Activated CD8-positive, alpha-beta T cell treated with anti-CD3 and anti-CD28 coated beads for 36 hours (primary cell): ENCODE measurements around the gene PTPN4. TPM values are rescaled to one million over a fixed set of nuclear protein-coding genes. Genes with fewer than 3 reads are reported as not detected.

Experiments used
- ATAC-seq: fragments of 200-7000 bp; cut with Tn5 transposase; one replicate; pipeline ENCODE4 v1.10.0; 2021; ENCODE audit warnings: mild to moderate bottlenecking, moderate library complexity
- CTCF ChIA-PET: fragments of 350-600 bp; sonication (Branson Sonifier 250); formaldehyde crosslinking; loops from one replicate; lab custom pipeline; 2021; ENCODE audit warnings: antibody characterized with exemption; lab: Charles Lee
- POLR2A ChIA-PET: fragments of 350-600 bp; sonication (Branson Sonifier 250); formaldehyde crosslinking; loops from one replicate; lab custom pipeline; 2021; ENCODE audit warnings: antibody characterized with exemption; lab: Charles Lee
- DNase-seq: peaks from one replicate; pipeline ENCODE4 v3.0.0-alpha.2; 2020
- H3K27ac Mint-ChIP-seq: one replicate; pipeline ENCODE4 v1.8.0; 2021; ENCODE audit warnings: mild to moderate bottlenecking, mixed read lengths
- H3K27me3 Mint-ChIP-seq: one replicate; pipeline ENCODE4 v1.8.0; 2021; ENCODE audit warnings: mixed read lengths
- H3K36me3 Mint-ChIP-seq: one replicate; pipeline ENCODE4 v1.8.0; 2021; ENCODE audit warnings: low read depth, mixed read lengths
- H3K4me1 Mint-ChIP-seq: one replicate; pipeline ENCODE4 v1.8.0; 2021; ENCODE audit warnings: low read depth, mixed read lengths
- H3K4me3 Mint-ChIP-seq: one replicate; pipeline ENCODE4 v1.8.0; 2021; ENCODE audit warnings: mild to moderate bottlenecking, moderate library complexity, mixed read lengths
- H3K9me3 Mint-ChIP-seq: one replicate; pipeline ENCODE4 v1.8.0; 2021; ENCODE audit warnings: mixed read lengths
- intact Hi-C: fragments of 100-400 bp; cut with micrococcal nuclease; formaldehyde crosslinking; loops from one replicate; pipeline ENCODE4 v1.10.0; 2022
- total RNA-seq, 2 experiments: library from RNA; stranded (reverse); gene quantifications; one replicate each; pipeline ENCODE4 v1.2.3, GENCODE V29; 2021
- TF ChIP-seq, protein P1 (sequence below): fragments of 200-600 bp; IDR thresholded peaks from one replicate; pipeline ENCODE4 v1.8.0; 2022; ENCODE audit warnings: antibody characterized with exemption, mild to moderate bottlenecking

PTPN4 gene
- total RNA-seq, 2 experiments from 2014 or later = 34.4 to 40.2 TPM

DNA sequence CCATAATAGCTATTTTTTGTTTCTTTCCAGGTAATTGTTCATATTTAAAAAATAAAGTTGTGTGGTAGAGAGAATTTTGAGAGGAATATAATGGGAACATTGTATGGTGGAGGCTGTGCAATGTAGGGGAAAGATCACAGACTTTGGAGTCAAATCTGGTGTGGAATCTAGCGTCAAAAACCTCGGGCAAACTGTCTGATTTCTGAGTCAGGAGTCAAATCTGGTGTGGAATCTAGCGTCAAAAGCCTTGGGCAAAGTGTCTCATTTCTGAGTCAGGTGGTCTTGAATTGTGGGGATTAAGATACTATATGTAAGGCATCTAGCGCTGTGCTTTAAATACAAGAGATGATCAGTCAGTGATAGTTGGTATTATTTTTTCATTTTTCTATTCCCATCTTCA lies 5.1 kb downstream of the PTPN4 start:
- H3K4me3 Mint-ChIP-seq = no peak overlapping the region
- H3K27ac Mint-ChIP-seq = no peak overlapping the region
- peaks cover 6% of the 10 kb centered on the region for H3K36me3 Mint-ChIP-seq
- intact Hi-C loops = no loop called here
- ATAC-seq (no peak), DNase-seq (no peak)
- ChIA-PET CTCF (interaction anchor here (0.9 to 1.4 kb wide), 2 partner anchors 14 to 62 kb away, joined by 3 to 4 read pairs; no protein-coding TSS in a partner anchor), POLR2A (no interaction called here)
- no peaks in the 10 kb centered on the region for H3K27me3 Mint-ChIP-seq
- H3K4me1 Mint-ChIP-seq = peaks cover 41% of the 10 kb centered on the region
- TF ChIP-seq, protein P1, sequence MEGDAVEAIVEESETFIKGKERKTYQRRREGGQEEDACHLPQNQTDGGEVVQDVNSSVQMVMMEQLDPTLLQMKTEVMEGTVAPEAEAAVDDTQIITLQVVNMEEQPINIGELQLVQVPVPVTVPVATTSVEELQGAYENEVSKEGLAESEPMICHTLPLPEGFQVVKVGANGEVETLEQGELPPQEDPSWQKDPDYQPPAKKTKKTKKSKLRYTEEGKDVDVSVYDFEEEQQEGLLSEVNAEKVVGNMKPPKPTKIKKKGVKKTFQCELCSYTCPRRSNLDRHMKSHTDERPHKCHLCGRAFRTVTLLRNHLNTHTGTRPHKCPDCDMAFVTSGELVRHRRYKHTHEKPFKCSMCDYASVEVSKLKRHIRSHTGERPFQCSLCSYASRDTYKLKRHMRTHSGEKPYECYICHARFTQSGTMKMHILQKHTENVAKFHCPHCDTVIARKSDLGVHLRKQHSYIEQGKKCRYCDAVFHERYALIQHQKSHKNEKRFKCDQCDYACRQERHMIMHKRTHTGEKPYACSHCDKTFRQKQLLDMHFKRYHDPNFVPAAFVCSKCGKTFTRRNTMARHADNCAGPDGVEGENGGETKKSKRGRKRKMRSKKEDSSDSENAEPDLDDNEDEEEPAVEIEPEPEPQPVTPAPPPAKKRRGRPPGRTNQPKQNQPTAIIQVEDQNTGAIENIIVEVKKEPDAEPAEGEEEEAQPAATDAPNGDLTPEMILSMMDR = no peak
- H3K9me3 Mint-ChIP-seq = peaks cover 4% of the 10 kb centered on the region

DNA sequence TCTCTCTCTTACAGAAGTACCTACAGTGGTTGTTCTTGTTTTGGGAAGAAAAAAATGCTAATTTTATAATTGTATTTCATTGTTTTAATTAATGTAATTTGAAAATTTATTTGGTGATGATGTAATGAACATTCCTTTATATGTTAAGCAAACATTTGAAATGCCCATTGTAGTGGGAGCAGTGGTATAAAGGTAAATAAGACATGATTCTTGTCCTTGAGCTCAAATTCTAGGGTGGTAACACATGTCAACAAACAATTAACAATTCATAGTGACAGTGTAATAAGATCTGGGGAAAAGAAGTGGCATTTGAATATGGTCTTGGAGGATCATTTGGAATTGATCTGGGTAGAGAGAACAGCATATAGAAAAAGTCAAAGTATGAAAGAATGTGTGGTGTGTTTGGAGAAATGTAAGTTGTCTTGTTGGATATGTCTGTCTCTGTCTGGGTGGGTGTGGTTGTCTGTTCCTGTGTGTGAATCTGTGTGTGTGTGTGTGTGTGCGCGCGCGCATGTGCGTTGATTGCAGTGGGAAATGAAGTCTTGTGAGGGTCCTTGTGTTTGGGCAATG lies 5.8 kb downstream of the PTPN4 start:
- no peak for DNase-seq
- Mint-ChIP-seq H3K27me3 (no peaks in the 10 kb centered on the region), H3K4me1 (peaks cover 41% of the 10 kb centered on the region), H3K27ac (peak overlapping the region; percentile 49), H3K4me3 (no peak overlapping the region), H3K9me3 (peaks cover 4% of the 10 kb centered on the region), H3K36me3 (peaks cover 6% of the 10 kb centered on the region)
- POLR2A ChIA-PET = interaction anchor here (1.0 kb wide), 1 partner anchor 59 kb away, joined by 3 read pairs; no protein-coding TSS in a partner anchor
- TF ChIP-seq, protein P1 = no peak
- intact Hi-C loops = no loop called here
- CTCF ChIA-PET = interaction anchor here (0.9 kb wide), 1 partner anchor 13 kb away, joined by 3 read pairs; no protein-coding TSS in a partner anchor
- no peak for ATAC-seq

DNA sequence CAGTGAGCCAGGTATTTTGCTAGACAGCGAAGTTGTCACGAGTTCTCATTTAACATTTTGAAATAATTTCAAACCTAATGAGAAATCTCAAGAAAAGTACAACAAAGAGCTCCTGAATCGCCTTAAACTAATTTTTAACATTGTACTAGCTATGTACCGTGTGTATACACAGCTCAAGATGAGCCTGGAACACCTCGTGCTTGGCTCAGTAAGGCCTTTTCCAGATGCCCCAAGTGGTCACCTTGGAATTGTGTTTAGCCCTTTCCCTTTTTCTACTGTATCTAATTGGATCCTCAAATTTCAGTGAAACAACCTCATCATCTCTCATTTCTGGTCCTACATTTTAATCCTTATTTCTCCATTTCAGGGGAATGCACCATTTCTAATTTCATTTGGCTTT lies 7.2 kb downstream of the PTPN4 start:
- Mint-ChIP-seq H3K27me3 (no peaks in the 10 kb centered on the region), H3K27ac (no peak overlapping the region), H3K9me3 (peaks cover 4% of the 10 kb centered on the region), H3K36me3 (peaks cover 11% of the 10 kb centered on the region), H3K4me3 (no peak overlapping the region), H3K4me1 (peaks cover 44% of the 10 kb centered on the region)
- intact Hi-C loops = no loop called here
- DNase-seq (no peak), ATAC-seq (no peak)
- TF ChIP-seq, protein P1 = no peak
- ChIA-PET CTCF (no interaction called here), POLR2A (interaction anchor here (1.0 kb wide), 1 partner anchor 58 kb away, joined by 3 read pairs; no protein-coding TSS in a partner anchor)

DNA sequence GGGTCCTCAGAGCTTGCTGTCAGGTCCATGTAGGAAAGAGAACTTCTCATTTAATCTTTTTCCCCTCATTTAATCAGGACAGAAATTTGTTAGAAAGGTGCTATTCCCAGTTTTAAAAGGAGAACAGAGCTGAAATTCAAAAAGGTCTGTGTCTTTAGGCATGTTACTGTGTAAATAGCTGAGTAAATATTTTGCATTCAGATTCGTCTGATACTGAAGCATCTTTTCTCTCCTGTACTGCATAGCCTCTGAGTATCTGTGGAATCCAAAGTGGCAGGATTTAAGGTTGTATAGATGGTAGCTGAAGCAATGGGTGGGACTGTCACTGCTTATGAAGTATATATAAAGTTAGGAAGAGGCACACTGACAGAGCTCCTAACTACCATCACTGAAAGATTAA lies 9.0 kb downstream of the PTPN4 start:
- no peak for ATAC-seq
- no peak for DNase-seq
- Mint-ChIP-seq H3K27ac (no peak overlapping the region), H3K36me3 (peaks cover 11% of the 10 kb centered on the region), H3K4me3 (no peak overlapping the region), H3K4me1 (peaks cover 39% of the 10 kb centered on the region), H3K27me3 (no peaks in the 10 kb centered on the region), H3K9me3 (peaks cover 4% of the 10 kb centered on the region)
- ChIA-PET CTCF (interaction anchor here (1.2 to 1.5 kb wide), 3 partner anchors 15 to 57 kb away, joined by 4 to 6 read pairs (median 5); no protein-coding TSS in a partner anchor), POLR2A (interaction anchor here (1.5 kb wide), 1 partner anchor 8 kb away, joined by 6 read pairs; no protein-coding TSS in a partner anchor)
- intact Hi-C loops = no loop called here
- TF ChIP-seq, protein P1 = no peak

DNA sequence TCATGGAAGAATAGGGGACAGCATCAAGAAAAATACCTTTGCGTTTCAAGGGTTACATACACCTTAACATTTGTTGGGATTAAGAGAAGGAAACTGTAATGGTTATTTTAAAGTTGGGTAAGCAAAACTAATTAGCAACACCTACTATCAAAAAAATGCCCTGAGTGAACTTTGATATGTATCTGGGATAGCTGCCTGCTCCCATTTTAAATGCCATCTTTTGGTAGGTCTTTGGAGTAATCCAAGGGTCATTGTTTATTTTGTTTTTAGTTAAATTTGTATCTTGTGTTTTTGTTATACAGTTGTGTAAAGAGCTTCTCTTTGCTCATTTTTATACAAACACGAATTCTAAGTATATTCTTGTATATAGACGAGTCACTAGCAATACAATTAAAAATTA lies 9.9 kb downstream of the PTPN4 start:
- ATAC-seq (no peak), DNase-seq (no peak)
- Mint-ChIP-seq H3K4me1 (peaks cover 38% of the 10 kb centered on the region), H3K27ac (no peak overlapping the region), H3K36me3 (peaks cover 13% of the 10 kb centered on the region), H3K4me3 (no peak overlapping the region), H3K27me3 (no peaks in the 10 kb centered on the region), H3K9me3 (peaks cover 5% of the 10 kb centered on the region)
- CTCF ChIA-PET = interaction anchor here (0.9 to 2.3 kb wide), 5 partner anchors 9 to 58 kb away, joined by 4 to 6 read pairs (median 5); no protein-coding TSS in a partner anchor
- TF ChIP-seq, protein P1 = no peak
- intact Hi-C loops = no loop called here
- POLR2A ChIA-PET = interaction anchor here (0.9 to 1.5 kb wide), 2 partner anchors 9 to 10 kb away, joined by 3 to 6 read pairs; partner anchors contain the start of gene PTPN4
